IMR-90 (cell line): ENCODE data around the gene ZFHX3. TPM values are rescaled to one million over a fixed set of nuclear protein-coding genes. Genes with fewer than 3 reads are reported as not detected.

Experiments
- ATAC-seq: fragments of 200-7000 bp; cut with Tn5 transposase; 2 replicates; pipeline ENCODE4 v1.9.1; 2020; ENCODE audit warnings: low read depth, mild to moderate bottlenecking, moderate library complexity
- BruUV-seq: library from RNA; stranded (reverse); fragments of 400-500 nt; replicated peaks from 2 replicates; lab custom pipeline; 2021; lab: Mats Ljungman, UMichigan
- CTCF ChIA-PET: fragments of 300-600 bp; formaldehyde crosslinking; extraction: SDS; loops from one replicate; lab custom pipeline; 2021; ENCODE audit warnings: antibody characterized with exemption; lab: Yijun Ruan, JAX
- POLR2A ChIA-PET: fragments of 300-600 bp; sonication (Branson Sonifier 250); formaldehyde crosslinking; loops from one replicate; lab custom pipeline; 2022; ENCODE audit warnings: antibody characterized with exemption; ENCODE audit not compliant: unreplicated experiment; lab: Charles Lee
- DNase-seq: peaks from one replicate; pipeline ENCODE4 v3.0.0; 2013
- H2AFZ ChIP-seq: replicated peaks from 2 replicates; pipeline ENCODE3; 2013; ENCODE audit warnings: low read length, mild to moderate bottlenecking; ENCODE audit not compliant: poor library complexity
- H2AK5ac ChIP-seq: 2 replicates; pipeline ENCODE4 v1.6.1; 2013; ENCODE audit warnings: low read depth, low read length, inconsistent platforms
- H2AK9ac ChIP-seq: replicated peaks from 2 replicates; pipeline ENCODE3; 2013; ENCODE audit warnings: mild to moderate bottlenecking, low read depth, low read length, moderate library complexity; ENCODE audit not compliant: poor library complexity
- H2BK120ac ChIP-seq: 2 replicates; pipeline ENCODE4 v1.6.1; 2013; ENCODE audit warnings: low read depth, low read length, inconsistent platforms
- H2BK15ac ChIP-seq: 3 replicates; pipeline ENCODE4 v1.6.1; 2013; ENCODE audit warnings: low read depth, low read length, inconsistent platforms
- H2BK20ac ChIP-seq: 2 replicates; pipeline ENCODE4 v1.6.1; 2013; ENCODE audit warnings: low read depth, mild to moderate bottlenecking, inconsistent platforms, low read length, moderate library complexity
- H2BK5ac ChIP-seq: 2 replicates; pipeline ENCODE4 v1.6.1; 2013; ENCODE audit warnings: mild to moderate bottlenecking, low read depth, low read length, inconsistent platforms; ENCODE audit not compliant: poor library complexity, severe bottlenecking
- H3K14ac ChIP-seq: replicated peaks from 2 replicates; pipeline ENCODE4 v1.6.1; 2013; ENCODE audit warnings: low read depth, low read length, inconsistent platforms
- H3K18ac ChIP-seq: 2 replicates; pipeline ENCODE4 v1.6.1; 2013; ENCODE audit warnings: low read depth, low read length, control low read depth
- H3K23ac ChIP-seq: 2 replicates; pipeline ENCODE4 v1.6.1; 2013; ENCODE audit warnings: low read depth, low read length, inconsistent platforms
- H3K27ac ChIP-seq: 2 replicates; pipeline ENCODE4 v1.5.1; 2013; ENCODE audit warnings: mild to moderate bottlenecking, control low read depth, low read length; ENCODE audit not compliant: insufficient read depth
- H3K27me3 ChIP-seq: 2 replicates; pipeline ENCODE4 v1.6.1; 2013; ENCODE audit warnings: low read length; ENCODE audit not compliant: control insufficient read depth, insufficient read depth
- H3K36me3 ChIP-seq: 2 replicates; pipeline ENCODE4 v1.6.1; 2013; ENCODE audit warnings: low read length, mixed read lengths; ENCODE audit not compliant: control insufficient read depth, insufficient read depth
- H3K4ac ChIP-seq: 2 replicates; pipeline ENCODE4 v1.6.1; 2013; ENCODE audit warnings: low read depth, low read length, inconsistent platforms
- H3K4me1 ChIP-seq: 2 replicates; pipeline ENCODE4 v1.6.1; 2013; ENCODE audit warnings: low read length, mixed read lengths; ENCODE audit not compliant: control insufficient read depth, insufficient read depth
- H3K4me2 ChIP-seq: 2 replicates; pipeline ENCODE4 v1.6.1; 2013; ENCODE audit warnings: low read depth, mild to moderate bottlenecking, control low read depth, low read length, moderate library complexity
- H3K4me3 ChIP-seq: 2 replicates; pipeline ENCODE4 v1.5.1; 2013; ENCODE audit warnings: low read depth, mild to moderate bottlenecking, control low read depth, low read length, moderate library complexity; ENCODE audit not compliant: insufficient read depth
- H3K56ac ChIP-seq: 2 replicates; pipeline ENCODE4 v1.6.1; 2013; ENCODE audit warnings: low read length, inconsistent platforms; ENCODE audit not compliant: insufficient read depth; ENCODE audit errors: extremely low read depth
- H3K79me1 ChIP-seq, 2 experiments: 2 replicates each; pipeline ENCODE4 v1.6.1; 2013; ENCODE audit warnings: low read length in 2 of 2, inconsistent platforms in 1 of 2, low read depth in 1 of 2
- H3K9ac ChIP-seq: 2 replicates; pipeline ENCODE4 v1.6.1; 2013; ENCODE audit warnings: low read depth, low read length, control low read depth
- H3K9me1 ChIP-seq: 2 replicates; pipeline ENCODE4 v1.6.1; 2013; ENCODE audit warnings: low read length, inconsistent platforms; ENCODE audit not compliant: insufficient read depth
- H3K9me3 ChIP-seq: 2 replicates; pipeline ENCODE4 v1.6.1; 2013; ENCODE audit warnings: low read length; ENCODE audit not compliant: control insufficient read depth, insufficient read depth
- H4K20me1 ChIP-seq: 2 replicates; pipeline ENCODE4 v1.6.1; 2013; ENCODE audit warnings: low read length, inconsistent platforms; ENCODE audit not compliant: insufficient read depth
- H4K5ac ChIP-seq: 2 replicates; pipeline ENCODE4 v1.6.1; 2013; ENCODE audit warnings: mild to moderate bottlenecking, low read depth, low read length, control low read depth
- H4K8ac ChIP-seq, 2 experiments: 2 replicates each; pipeline ENCODE4 v1.6.1; 2013; ENCODE audit warnings: low read depth in 2 of 2, low read length in 2 of 2, control low read depth in 1 of 2, inconsistent platforms in 1 of 2
- H4K91ac ChIP-seq: 2 replicates; pipeline ENCODE4 v1.6.1; 2013; ENCODE audit warnings: low read depth, low read length, inconsistent platforms; ENCODE audit not compliant: insufficient read depth
- CEBPB ChIP-seq: IDR thresholded peaks from 2 replicates; pipeline ENCODE4 v1.6.1; 2012; ENCODE audit warnings: low read depth, low read length, improper control_type of control experiment
- CHD1 ChIP-seq: IDR thresholded peaks from 2 replicates; pipeline ENCODE4 v1.6.1; 2012; ENCODE audit warnings: low read depth, low read length, improper control_type of control experiment
- ELK1 ChIP-seq: fragments of 150-350 bp; IDR thresholded peaks from 2 replicates; pipeline ENCODE4 v1.6.1; 2016; ENCODE audit warnings: low read depth, mild to moderate bottlenecking, low read length, moderate library complexity, borderline replicate concordance
- MAFK ChIP-seq: IDR thresholded peaks from 2 replicates; pipeline ENCODE4 v1.6.1; 2012; ENCODE audit warnings: low read depth, low read length, improper control_type of control experiment
- MXI1 ChIP-seq: IDR thresholded peaks from 2 replicates; pipeline ENCODE4 v1.6.1; 2012; ENCODE audit warnings: low read depth, mild to moderate bottlenecking, low read length, moderate library complexity, borderline replicate concordance
- NFE2L2 ChIP-seq: fragments of 150-350 bp; IDR thresholded peaks from 2 replicates; pipeline ENCODE4 v1.6.1; 2016; ENCODE audit warnings: low read depth, mild to moderate bottlenecking, low read length
- POLR2A ChIP-seq: IDR thresholded peaks from 2 replicates; pipeline ENCODE4 v1.6.1; 2012; ENCODE audit warnings: mild to moderate bottlenecking, low read depth, low read length
- RCOR1 ChIP-seq: IDR thresholded peaks from 2 replicates; pipeline ENCODE4 v1.6.1; 2012; ENCODE audit warnings: mild to moderate bottlenecking, low read length, improper control_type of control experiment; ENCODE audit not compliant: insufficient replicate concordance
- RFX5 ChIP-seq: IDR thresholded peaks from 2 replicates; pipeline ENCODE4 v1.8.0; 2012; ENCODE audit warnings: low read depth, mild to moderate bottlenecking, low read length, moderate library complexity
- SMC3 ChIP-seq: fragments of 150-350 bp; IDR thresholded peaks from 2 replicates; pipeline ENCODE4 v1.6.1; 2016; ENCODE audit warnings: low read depth, mild to moderate bottlenecking, antibody characterized with exemption, low read length, moderate library complexity
- USF2 ChIP-seq: fragments of 150-350 bp; IDR thresholded peaks from 2 replicates; pipeline ENCODE4 v1.6.1; 2017; ENCODE audit warnings: mild to moderate bottlenecking, antibody characterized with exemption, low read length, low read depth
- WGBS, 2 experiments: methylation state at CpG; one replicate each; pipeline versions ENCODE4 v1.1.5 to v1.1.7; 2013; ENCODE audit warnings: missing lambda C conversion rate in 2 of 2; ENCODE audit not compliant: insufficient read length in 1 of 2; ENCODE audit errors: extremely low coverage in 2 of 2; 5-methylcytosine and 5-hydroxymethylcytosine counted together
- dilution Hi-C: fragments of 300-500 bp; cut with HindIII; formaldehyde crosslinking; loops from one replicate; pipeline ENCODE4 v1.14.3; 2018; ENCODE audit warnings: low sequenced_read_pairs; ENCODE audit not compliant: unreplicated experiment
- in situ Hi-C: fragments of 300-500 bp; cut with MboI; formaldehyde crosslinking; loops from 3 replicates; pipeline ENCODE4 v1.14.3; 2019; ENCODE audit warnings: low sequenced_read_pairs, inconsistent platforms, mixed read lengths
- intact Hi-C: fragments of 100-400 bp; cut with micrococcal nuclease; formaldehyde crosslinking; loops from 2 replicates; pipeline ENCODE4 v1.10.0; 2022
- polyA plus RNA-seq, 3 experiments: library from polyadenylated mRNA; depleted of rRNA; stranded (reverse); fragments of >200 nt; gene quantifications; 2 replicates each; pipeline ENCODE4 v1.2.3, GENCODE V29; 2012; ENCODE audit warnings: low replicate concordance in 1 of 3
- total RNA-seq: library from RNA; depleted of rRNA; stranded (reverse); fragments of >200 nt; gene quantifications from 2 replicates; pipeline ENCODE4 v1.2.3, GENCODE V29; 2012

The ZFHX3 gene
- total and polyA plus RNA-seq, 2 of the 4 experiments (the other 2 are of a cell fraction): 1.4 to 1.7 TPM

- H3K9me3 ChIP-seq: no peaks in the 10 kb centered on the region
- H2BK15ac ChIP-seq: 0 out of 3 replicates have a peak overlapping the region, but pooled peaks have one; percentile 26
- no peak overlapping the region for H3K56ac ChIP-seq
- peak overlapping the region; percentile 49; the same call in 1 of the 2 replicates for H2BK20ac ChIP-seq
- peak overlapping the region; percentile 68; the same call in 1 of the 2 replicates for H4K91ac ChIP-seq
- no peak overlapping the region for H3K14ac ChIP-seq
- peak overlapping the region; percentile 5 for H3K27ac ChIP-seq
- H3K36me3 ChIP-seq: no peaks in the 10 kb centered on the region
- H3K4me2 ChIP-seq: peak overlapping the region; percentile 83
- H3K4me1 ChIP-seq: peaks cover 32% of the 10 kb centered on the region
- H3K4ac ChIP-seq: peak overlapping the region; percentile 62; the same call in 1 of the 2 replicates
- peak overlapping the region; percentile 63 for H2AK9ac ChIP-seq
- 77% methylated on average over 9 of the region's 14 CpGs; no CpG with 5 or more reads in 1 of the 2 experiments for WGBS, 2 experiments
- H3K27me3 ChIP-seq: no peaks in the 10 kb centered on the region
- H2AK5ac ChIP-seq: peak overlapping the region; percentile 10; the same call in 1 of the 2 replicates
- in situ Hi-C loops: loop anchor here (10.0 to 25.0 kb wide), 3 partner anchors 171 to 1223 kb away; partner anchors contain the start of gene PSMD7
- H2BK5ac ChIP-seq: peak overlapping the region; percentile 50
- CTCF ChIA-PET: no interaction called here
- no TSS peak for BruUV-seq
- H2BK120ac ChIP-seq: peak overlapping the region; percentile 79
- intact Hi-C loops: no loop called here
- no peak overlapping the region for H3K23ac ChIP-seq
- H3K18ac ChIP-seq: peak overlapping the region; percentile 7; the same call in 1 of the 2 replicates
- H2AFZ ChIP-seq: peak overlapping the region; percentile 84
- TF ChIP-seq ELK1 (no peak), CHD1 (no peak), POLR2A (no peak), MXI1 (no peak), USF2 (no peak), MAFK (no peak), RFX5 (no peak), SMC3 (no peak), RCOR1 (no peak), CEBPB (no peak), NFE2L2 (no peak)
- H4K20me1 ChIP-seq: no peaks in the 10 kb centered on the region
- ATAC-seq: no peak
- dilution Hi-C loops: no loop called here
- DNase-seq: no peak
- H4K8ac ChIP-seq: peak overlapping the region; percentile 45 to 59
- POLR2A ChIA-PET: interaction anchor here (0.6 kb wide), 1 partner anchor 119 kb away, joined by 3 read pairs; no protein-coding TSS in a partner anchor
- H3K9me1 ChIP-seq: peaks cover 4% of the 10 kb centered on the region; the same call in 1 of the 2 replicates
- H3K79me1 ChIP-seq: peaks cover 4 to 14% of the 10 kb centered on the region in 2 experiments; a peak in 3 of 4 replicates
- H4K5ac ChIP-seq: peak overlapping the region; percentile 4
- 0 out of 2 replicates have a peak overlapping the region, but pooled peaks have one; percentile 2 for H3K9ac ChIP-seq
- peak overlapping the region; percentile 22; the same call in 1 of the 2 replicates for H3K4me3 ChIP-seq
Observed at GRCh38 chr16:73063854-73064211, 15.9 kb upstream of the ZFHX3 start.
